ENCODE results near the gene ATP9B.

Gene ATP9B

GRCh38 chr18:79410731-79411613, 341.8 kb downstream of the ATP9B start:
- H3K27ac ChIP-seq, result no peak overlapping the region
- TF ChIP-seq ZFX (IDR thresholded peaks at IDR 0.05) (no peak), CTCF (conservative IDR thresholded peaks at IDR 0.05) (no peak)

GRCh38 chr18:79411614-79412526, 342.7 kb downstream of the ATP9B start:
- no peak for TF ChIP-seq ZFX (IDR thresholded peaks at IDR 0.05)
- no peak for TF ChIP-seq CTCF (conservative IDR thresholded peaks at IDR 0.05)
- H3K27ac ChIP-seq, result no peak overlapping the region

GRCh38 chr18:79413025-79413424, 343.8 kb downstream of the ATP9B start:
- TF ChIP-seq ZFX (IDR thresholded peaks at IDR 0.05), result no peak
- TF ChIP-seq CTCF (conservative IDR thresholded peaks at IDR 0.05), result no peak

GRCh38 chr18:79413426-79413825, 344.2 kb downstream of the ATP9B start:
- TF ChIP-seq CTCF (conservative IDR thresholded peaks at IDR 0.05) (no peak), ZFX (IDR thresholded peaks at IDR 0.05) (no peak)
- H3K27ac ChIP-seq, result peak overlapping the region; percentile 61

More at GRCh38 chr18:79413025-79413424, 343.8 kb downstream of the ATP9B start:
- H3K27ac ChIP-seq, result peak overlapping the region; percentile 61

GRCh38 chr18:79413901-79414300, 344.7 kb downstream of the ATP9B start:
- TF ChIP-seq ZFX (IDR thresholded peaks at IDR 0.05) (no peak), CTCF (conservative IDR thresholded peaks at IDR 0.05) (no peak)
- peak overlapping the region; percentile 61 for H3K27ac ChIP-seq

GRCh38 chr18:79416022-79416676, 347.0 kb downstream of the ATP9B start:
- H3K27ac ChIP-seq, result no peak overlapping the region
- TF ChIP-seq CTCF (conservative IDR thresholded peaks at IDR 0.05) (no peak), ZFX (IDR thresholded peaks at IDR 0.05) (no peak)
